K562 (cell line): Measurements from ENCODE around the gene PRKAR2B. TPM values are rescaled to one million over a fixed set of nuclear protein-coding genes. Genes with fewer than 3 reads are reported as not detected.

ENCODE experiments used
- ATF6 ChIP-seq: sonication (generic); formaldehyde crosslinking; IDR thresholded peaks from 2 replicates; pipeline ENCODE4 v1.4.0; 2020; ENCODE audit warnings: mild to moderate bottlenecking, missing genetic modification reagents
- BDP1 ChIP-seq: IDR thresholded peaks from 3 replicates; pipeline ENCODE4 v1.6.1; 2011; ENCODE audit not compliant: insufficient read length, insufficient read depth
- EGR1 ChIP-seq: fragments of 450-650 bp; conservative IDR thresholded peaks from 2 replicates; pipeline ENCODE4 v1.6.1; 2017; ENCODE audit warnings: mild to moderate bottlenecking
- GABPA ChIP-seq: fragments of 200-800 bp; sonication (Bioruptor generic); conservative IDR thresholded peaks from 2 replicates; pipeline ENCODE4 v1.6.1; 2016; ENCODE audit warnings: low read depth, missing genetic modification characterization, missing compliant biosample characterization
- L3MBTL2 ChIP-seq: fragments of 450-650 bp; IDR thresholded peaks from 2 replicates; pipeline ENCODE4 v1.6.1; 2016; ENCODE audit warnings: mild to moderate bottlenecking, moderate library complexity
- LEF1 ChIP-seq: fragments of 450-650 bp; IDR thresholded peaks from 2 replicates; pipeline ENCODE4 v1.6.1; 2016; ENCODE audit warnings: mild to moderate bottlenecking
- MNT ChIP-seq, 2 experiments: fragments of 450-650 bp; conservative IDR thresholded peaks; 2 replicates each; pipeline ENCODE4 v1.6.1; 2017; ENCODE audit warnings: mild to moderate bottlenecking in 2 of 2, moderate library complexity in 2 of 2
- NEUROD1 ChIP-seq: fragments of 150-350 bp; IDR thresholded peaks from 2 replicates; pipeline ENCODE4 v1.6.1; 2014; ENCODE audit warnings: borderline replicate concordance, low read length, low read depth; ENCODE audit not compliant: partially characterized antibody
- RBFOX2 ChIP-seq: fragments of 200-400 bp; formaldehyde crosslinking; IDR thresholded peaks from 2 replicates; pipeline ENCODE4 v1.6.1; 2017; ENCODE audit warnings: low read depth, mild to moderate bottlenecking, low read length, moderate library complexity
- RFX7 ChIP-seq: fragments of 250-450 bp; sonication (Bioruptor Pico); IDR thresholded peaks from 2 replicates; pipeline ENCODE4 v1.5.1; 2021; ENCODE audit warnings: mild to moderate bottlenecking
- SAFB ChIP-seq: fragments of 200-400 bp; formaldehyde crosslinking; IDR thresholded peaks from 2 replicates; pipeline ENCODE4 v1.6.1; 2017; ENCODE audit warnings: low read depth, low read length, borderline replicate concordance
- SIRT6 ChIP-seq: IDR thresholded peaks from one replicate; pipeline ENCODE4 v1.6.1; 2012; ENCODE audit warnings: low read depth, mild to moderate bottlenecking, control low read depth, inconsistent platforms, low read length, moderate library complexity
- SMARCE1 ChIP-seq: fragments of 450-650 bp; IDR thresholded peaks from 2 replicates; pipeline ENCODE4 v1.7.1; 2016; ENCODE audit warnings: mild to moderate bottlenecking
- SP1 ChIP-seq: sonication (generic); formaldehyde crosslinking; IDR thresholded peaks from 2 replicates; pipeline ENCODE4 v1.8.1; 2022; ENCODE audit warnings: mild to moderate bottlenecking, missing genetic modification reagents
- SREBF2 ChIP-seq: sonication (generic); formaldehyde crosslinking; IDR thresholded peaks from 2 replicates; pipeline ENCODE4 v1.4.0; 2020; ENCODE audit warnings: mild to moderate bottlenecking, missing genetic modification reagents
- STAT5B ChIP-seq: fragments of 250-450 bp; sonication (Bioruptor Pico); IDR thresholded peaks from 2 replicates; pipeline ENCODE4 v1.8.0; 2021; ENCODE audit warnings: mild to moderate bottlenecking, inconsistent platforms
- TAF15 ChIP-seq: fragments of 200-400 bp; formaldehyde crosslinking; IDR thresholded peaks from 2 replicates; pipeline ENCODE4 v1.6.1; 2017; ENCODE audit warnings: mild to moderate bottlenecking, low read depth, low read length, moderate library complexity
- ZC3H4 ChIP-seq: sonication (generic); formaldehyde crosslinking; IDR thresholded peaks from 2 replicates; pipeline ENCODE4 v1.9.0; 2021; ENCODE audit warnings: missing genetic modification reagents, borderline replicate concordance
- ZKSCAN8 ChIP-seq: fragments of 200-800 bp; sonication (Bioruptor generic); IDR thresholded peaks from 2 replicates; pipeline ENCODE4 v1.6.1; 2016; ENCODE audit warnings: missing genetic modification characterization, missing compliant biosample characterization
- ZNF121 ChIP-seq: sonication (generic); formaldehyde crosslinking; conservative IDR thresholded peaks from 2 replicates; pipeline ENCODE4 v1.8.0; 2022; ENCODE audit warnings: missing genetic modification reagents
- ZNF239 ChIP-seq: fragments of 250-450 bp; sonication (Bioruptor Pico); IDR thresholded peaks from 2 replicates; pipeline ENCODE4 v1.4.0; 2020; ENCODE audit warnings: mild to moderate bottlenecking
- ZNF512 ChIP-seq: IDR thresholded peaks from 2 replicates; pipeline ENCODE4 v1.6.1; 2016; ENCODE audit warnings: missing genetic modification characterization, missing compliant biosample characterization
- ZNF57 ChIP-seq: fragments of 450-650 bp; formaldehyde crosslinking; IDR thresholded peaks from 2 replicates; pipeline ENCODE4 v1.4.0; 2020; ENCODE audit warnings: mild to moderate bottlenecking, moderate library complexity
- ZNF584 ChIP-seq: fragments of 200-800 bp; sonication (Bioruptor generic); IDR thresholded peaks from 2 replicates; pipeline ENCODE4 v1.6.1; 2016; ENCODE audit warnings: low read depth, mild to moderate bottlenecking, missing genetic modification characterization, missing compliant biosample characterization
- ZNF696 ChIP-seq: fragments of 250-450 bp; sonication (Bioruptor Pico); conservative IDR thresholded peaks from 2 replicates; pipeline ENCODE4 v1.4.0; 2020; ENCODE audit warnings: mild to moderate bottlenecking, moderate library complexity
- ZNF766 ChIP-seq: fragments of 200-800 bp; sonication (Bioruptor generic); conservative IDR thresholded peaks from 2 replicates; pipeline ENCODE4 v1.6.1; 2016; ENCODE audit warnings: missing genetic modification characterization, missing compliant biosample characterization
- polyA plus RNA-seq, 8 experiments: library from polyadenylated mRNA; depleted of rRNA in 4 of 8; stranded (reverse) in 5 of 8; unstranded in 3 of 8; fragments of >200 nt; fragmentation: Nextera tagmentation in 2 of 8; fragmentation: Illumina TruSeq in 1 of 8; extraction: Ambion mirVana in 2 of 8; extraction: Trizol in 1 of 8; gene quantifications; 2 replicates each; pipeline versions ENCODE4 v1.2.1 to v1.2.3, GENCODE V29; 2011 to 2014; ENCODE audit warnings: inconsistent platforms in 1 of 8, missing spikeins in 1 of 8
- total RNA-seq, 7 experiments: library from RNA; depleted of rRNA in 6 of 7; stranded (reverse); fragments of >200 nt in 6 of 7; fragmentation: Illumina TruSeq in 2 of 7; extraction: Trizol in 2 of 7; gene quantifications; 2 replicates each; pipeline versions ENCODE4 v1.2.1 to v1.2.3, GENCODE V29; 2011 to 2021; ENCODE audit warnings: low replicate concordance in 1 of 7

PRKAR2B gene
- total and polyA plus RNA-seq, 9 of the 15 experiments (the other 6 are each of a cell fraction or from before 2014, with no cell fraction given), result 59.0 to 173 (median 129) TPM

DNA sequence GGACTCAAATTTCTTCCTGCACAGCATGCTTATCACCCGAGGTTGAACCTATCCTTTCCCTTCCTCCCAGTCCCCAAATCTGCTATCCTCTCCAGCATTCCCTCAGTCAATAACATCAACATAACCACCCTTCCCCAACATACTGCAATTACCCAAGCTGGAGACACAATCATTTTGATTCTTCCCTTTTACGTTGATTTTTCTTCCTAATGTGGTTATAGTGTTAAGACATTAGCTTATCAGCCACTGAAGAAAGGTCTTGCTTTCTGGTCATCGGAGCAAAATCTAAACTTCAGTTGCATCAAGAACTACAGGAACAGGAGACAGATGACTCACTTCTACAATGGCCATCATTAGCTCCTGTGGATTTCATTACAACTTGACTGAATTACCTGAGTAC is 120.8 kb downstream of the PRKAR2B start (continued):
- TF ChIP-seq ATF6 (CRISPR knock-in tag), result no peak
- TF ChIP-seq RBFOX2, result no peak
- no peak for TF ChIP-seq ZNF57 (CRISPR knock-in tag)
- no peak for TF ChIP-seq ZKSCAN8 (CRISPR knock-in tag)
- TF ChIP-seq SP1 (CRISPR knock-in tag), result no peak
- TF ChIP-seq ZNF696, result no peak
- TF ChIP-seq NEUROD1, result no peak
- no peak for TF ChIP-seq ZNF239
- TF ChIP-seq ZNF766 (CRISPR knock-in tag), result no peak
- TF ChIP-seq SAFB, result no peak
- TF ChIP-seq GABPA (tag), result no peak
- no peak for TF ChIP-seq ZNF512 (tag)
- no peak for TF ChIP-seq TAF15
- no peak for TF ChIP-seq EGR1
- peak; percentile 59 for TF ChIP-seq LEF1
- no peak for TF ChIP-seq SREBF2
- peak; percentile 80; the same call in 1 of the 2 replicates for TF ChIP-seq SMARCE1
- peak; percentile 38; the same call in 1 of the 2 replicates for TF ChIP-seq L3MBTL2
- TF ChIP-seq MNT (conservative IDR thresholded peaks at IDR 0.05), result no peak
- TF ChIP-seq ZC3H4 (CRISPR knock-in tag), result no peak
- no peak for TF ChIP-seq SIRT6
- no peak for TF ChIP-seq RFX7 (CRISPR knock-in tag)
- no peak for TF ChIP-seq ZNF584 (CRISPR knock-in tag)
- TF ChIP-seq BDP1, result no peak
- TF ChIP-seq ZNF121 (CRISPR knock-in tag), result no peak
- TF ChIP-seq STAT5B, result no peak
